ENCODE measurements around the gene TMSB4Y.
A peak's percentile ranks its signal among the peaks of the same experiment; 100 is the strongest.

Gene TMSB4Y

GRCh38 chrY:13703568-13703968 lies at the start of gene TMSB4Y:
TSS of gene TMSB4Y (plus strand) at chrY:13703899.
- peak; percentile 55 for DNase-seq

- no peak for DNase-seq
Observed at GRCh38 chrY:13664162-13664561, 39.5 kb upstream of the TMSB4Y start.

- DNase-seq: no peak
Observed at GRCh38 chrY:13671122-13671521, 32.6 kb upstream of the TMSB4Y start.

GRCh38 chrY:13702276-13702675 lies 1.4 kb upstream of the TMSB4Y start:
- no peak for DNase-seq

- peak; percentile 41 for DNase-seq
Observed at GRCh38 chrY:13704121-13704930, 627 bp downstream of the TMSB4Y start.

- DNase-seq: no peak
Observed at GRCh38 chrY:13705197-13705596, 1.5 kb downstream of the TMSB4Y start.

GRCh38 chrY:13708038-13708437 lies 4.3 kb downstream of the TMSB4Y start:
- DNase-seq: no peak

GRCh38 chrY:13718996-13719395 lies 15.3 kb downstream of the TMSB4Y start:
- DNase-seq: no peak

GRCh38 chrY:13729517-13729916 lies 25.8 kb downstream of the TMSB4Y start:
- DNase-seq: no peak

GRCh38 chrY:13738618-13739017 lies 34.9 kb downstream of the TMSB4Y start:
- DNase-seq: no peak

GRCh38 chrY:13751289-13752071 lies 47.8 kb downstream of the TMSB4Y start:
- peak; percentile 53 for DNase-seq

- peak; percentile 45 for DNase-seq
Observed at GRCh38 chrY:13754661-13755060, 51.0 kb downstream of the TMSB4Y start.

Measured in DMS79 (cell line).